H1 (cell line): ENCODE data around the gene BUD23.
A peak's percentile ranks its signal among the peaks of the same experiment; 100 is the strongest.

ENCODE experiments used
- CREB1 ChIP-seq: IDR thresholded peaks from 2 replicates; pipeline ENCODE4 v1.6.1; 2012; ENCODE audit warnings: inconsistent platforms
- EZH2 ChIP-seq: fragments of 200-600 bp; sonication (generic); IDR thresholded peaks from 2 replicates; pipeline ENCODE4 v1.7.1; 2012; ENCODE audit warnings: low read depth, mild to moderate bottlenecking, moderate library complexity, low read length, inconsistent platforms; ENCODE audit not compliant: severe bottlenecking
- FOSL1 ChIP-seq: IDR thresholded peaks from 2 replicates; pipeline ENCODE4 v1.6.1; 2011; ENCODE audit warnings: mild to moderate bottlenecking, low read depth, low read length, moderate library complexity; ENCODE audit not compliant: insufficient read depth
- HDAC6 ChIP-seq: IDR thresholded peaks from one replicate; pipeline ENCODE4 v1.7.1; 2012; ENCODE audit warnings: low read depth, mild to moderate bottlenecking, inconsistent platforms, low read length, moderate library complexity
- POLR2A ChIP-seq, 2 experiments: IDR thresholded peaks; 1 replicate in 1 of 2; 2 replicates in 1 of 2; pipeline ENCODE4 v1.6.1; 2011; ENCODE audit warnings: low read depth in 2 of 2, low read length in 2 of 2, mild to moderate bottlenecking in 2 of 2; ENCODE audit errors: control extremely low read depth in 1 of 2
- POLR2AphosphoS5 ChIP-seq: IDR thresholded peaks from 2 replicates; pipeline ENCODE4 v1.6.1; 2011; ENCODE audit warnings: low read depth, low read length
- RAD21 ChIP-seq, 2 experiments: IDR thresholded peaks in 1 of 2; conservative IDR thresholded peaks in 1 of 2; 2 replicates each; pipeline ENCODE4 v1.6.1; 2011; ENCODE audit warnings: low read depth in 2 of 2, low read length in 2 of 2, improper control_type of control experiment in 1 of 2, inconsistent platforms in 1 of 2, mild to moderate bottlenecking in 1 of 2, moderate library complexity in 1 of 2
- SP1 ChIP-seq: IDR thresholded peaks from 2 replicates; pipeline ENCODE4 v1.6.1; 2011; ENCODE audit warnings: low read depth, low read length
- TEAD4 ChIP-seq: IDR thresholded peaks from 2 replicates; pipeline ENCODE4 v1.6.1; 2012; ENCODE audit warnings: low read depth, low read length, inconsistent platforms, mixed read lengths
- YY1 ChIP-seq: IDR thresholded peaks from 2 replicates; pipeline ENCODE4 v1.6.1; 2011; ENCODE audit warnings: low read depth, mild to moderate bottlenecking, low read length
- TF ChIP-seq, protein P1 (sequence below), 3 experiments: IDR thresholded peaks; 1 replicate in 2 of 3; 2 replicates in 1 of 3; pipeline versions ENCODE4 v1.5.1 to v1.6.1; 2011; ENCODE audit warnings: low read length in 3 of 3, mild to moderate bottlenecking in 3 of 3, inconsistent platforms in 2 of 3, low read depth in 1 of 3, moderate library complexity in 1 of 3; ENCODE audit not compliant: insufficient read depth in 1 of 3; ENCODE audit errors: control extremely low read depth in 1 of 3
- TF ChIP-seq, protein P2 (sequence below): IDR thresholded peaks from 2 replicates; pipeline ENCODE4 v1.6.1; 2011; ENCODE audit warnings: low read depth, mild to moderate bottlenecking, low read length; ENCODE audit not compliant: insufficient read depth
- TF ChIP-seq, protein P3 (sequence below): IDR thresholded peaks from 2 replicates; pipeline ENCODE4 v1.6.1; 2012; ENCODE audit warnings: inconsistent platforms

DNA sequence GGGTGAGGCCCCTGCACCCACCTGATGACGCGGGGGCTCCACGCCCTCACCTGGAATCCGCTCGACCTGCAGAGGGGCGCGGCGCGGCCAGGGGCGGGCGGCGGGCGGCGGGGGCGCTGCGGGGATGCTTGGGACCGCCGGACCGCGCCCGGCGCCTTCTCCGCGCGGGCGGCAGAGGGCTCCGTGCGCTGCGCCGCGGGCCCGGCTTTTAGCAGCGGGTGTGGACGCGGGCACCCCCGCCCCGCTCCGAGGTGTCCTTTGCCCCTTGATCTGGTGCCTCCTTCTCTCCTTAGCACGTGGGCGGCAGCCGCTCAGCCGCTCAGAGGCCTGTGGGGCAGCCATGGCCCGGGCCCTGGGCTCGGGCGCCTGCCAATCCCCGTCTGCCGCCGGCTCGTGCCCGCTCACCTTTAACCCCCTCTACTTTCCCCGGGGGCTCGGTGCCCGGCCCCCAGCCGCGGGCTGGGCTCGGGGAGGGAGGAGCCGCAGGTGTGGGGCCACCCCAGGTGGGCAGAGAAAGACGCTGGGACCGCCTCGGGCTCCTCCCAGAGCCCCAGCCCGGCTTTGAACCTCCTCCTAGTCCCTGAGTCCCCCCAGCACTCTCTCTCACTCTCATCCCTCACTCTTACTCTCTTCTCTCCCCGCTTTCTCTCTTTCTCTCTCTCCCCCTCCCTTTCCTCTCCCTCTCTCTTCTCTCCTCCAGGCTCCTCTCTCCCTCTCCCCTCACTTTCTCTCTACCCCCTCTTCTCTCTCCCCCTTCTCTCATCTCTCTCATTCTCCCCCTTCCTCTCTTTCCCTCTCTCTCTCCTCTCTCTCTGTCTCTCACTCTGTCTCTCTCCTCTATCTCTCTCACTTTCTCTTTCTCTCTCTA is 35.4 kb upstream of the BUD23 start:
- TF ChIP-seq, protein P1, sequence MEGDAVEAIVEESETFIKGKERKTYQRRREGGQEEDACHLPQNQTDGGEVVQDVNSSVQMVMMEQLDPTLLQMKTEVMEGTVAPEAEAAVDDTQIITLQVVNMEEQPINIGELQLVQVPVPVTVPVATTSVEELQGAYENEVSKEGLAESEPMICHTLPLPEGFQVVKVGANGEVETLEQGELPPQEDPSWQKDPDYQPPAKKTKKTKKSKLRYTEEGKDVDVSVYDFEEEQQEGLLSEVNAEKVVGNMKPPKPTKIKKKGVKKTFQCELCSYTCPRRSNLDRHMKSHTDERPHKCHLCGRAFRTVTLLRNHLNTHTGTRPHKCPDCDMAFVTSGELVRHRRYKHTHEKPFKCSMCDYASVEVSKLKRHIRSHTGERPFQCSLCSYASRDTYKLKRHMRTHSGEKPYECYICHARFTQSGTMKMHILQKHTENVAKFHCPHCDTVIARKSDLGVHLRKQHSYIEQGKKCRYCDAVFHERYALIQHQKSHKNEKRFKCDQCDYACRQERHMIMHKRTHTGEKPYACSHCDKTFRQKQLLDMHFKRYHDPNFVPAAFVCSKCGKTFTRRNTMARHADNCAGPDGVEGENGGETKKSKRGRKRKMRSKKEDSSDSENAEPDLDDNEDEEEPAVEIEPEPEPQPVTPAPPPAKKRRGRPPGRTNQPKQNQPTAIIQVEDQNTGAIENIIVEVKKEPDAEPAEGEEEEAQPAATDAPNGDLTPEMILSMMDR (IDR thresholded peaks at IDR 0.05; ENCODE audit: control extremely low read depth in 1 of 3, insufficient read depth in 1 of 3, low read depth in 1 of 3, low read length in 3 of 3), result peak in 1 of 3 experiments; percentile 15; a peak in 1 of 4 replicates
- TF ChIP-seq, protein P2, sequence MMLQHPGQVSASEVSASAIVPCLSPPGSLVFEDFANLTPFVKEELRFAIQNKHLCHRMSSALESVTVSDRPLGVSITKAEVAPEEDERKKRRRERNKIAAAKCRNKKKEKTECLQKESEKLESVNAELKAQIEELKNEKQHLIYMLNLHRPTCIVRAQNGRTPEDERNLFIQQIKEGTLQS, result no peak
- TF ChIP-seq, protein P3, sequence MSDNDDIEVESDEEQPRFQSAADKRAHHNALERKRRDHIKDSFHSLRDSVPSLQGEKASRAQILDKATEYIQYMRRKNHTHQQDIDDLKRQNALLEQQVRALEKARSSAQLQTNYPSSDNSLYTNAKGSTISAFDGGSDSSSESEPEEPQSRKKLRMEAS, result peak; percentile 78
- TF ChIP-seq EZH2, result peak; percentile 39
- no peak for TF ChIP-seq HDAC6
- TF ChIP-seq SP1, result no peak
- no peak for TF ChIP-seq YY1
- no peak for TF ChIP-seq POLR2A (IDR thresholded peaks at IDR 0.05; ENCODE audit: control extremely low read depth in 1 of 2, low read depth in 2 of 2, low read length in 2 of 2)
- no peak for TF ChIP-seq TEAD4
- peak in 1 of 2 experiments; percentile 13; a peak in 1 of 4 replicates for TF ChIP-seq RAD21 (IDR thresholded peaks at IDR 0.05 in 1 of 2, conservative IDR thresholded peaks at IDR 0.05 in 1 of 2; ENCODE audit: low read depth in 2 of 2, low read length in 2 of 2)
- no peak for TF ChIP-seq POLR2AphosphoS5
- no peak for TF ChIP-seq CREB1
- no peak for TF ChIP-seq FOSL1
